ENCODE results near the gene IL1B.
"Not testable (repeated sequence)": the region's sequence is repeated elsewhere in the genome, so short reads cannot be mapped to it uniquely, and the experiment has no call there.

The IL1B gene

GRCh38 chr2:112864072-112864471 lies 27.5 kb upstream of the IL1B start:
- Histone ChIP-seq H3K27ac (ENCODE audit: low read depth, low read length) (no peak overlapping the region), H3K36me3 (ENCODE audit: low read length) (no peaks in the 10 kb centered on the region), H2AFZ (ENCODE audit: low read depth, low read length, severe bottlenecking) (no peak overlapping the region), H4K20me1 (ENCODE audit: low read depth, low read length) (no peaks in the 10 kb centered on the region), H3K9me2 (replicated peaks; ENCODE audit: insufficient read depth, low read length) (no peaks in the 10 kb centered on the region), H3K4me3 (ENCODE audit: insufficient read depth, low read length, poor library complexity, severe bottlenecking) (no peak overlapping the region), H3K9me3 (ENCODE audit: insufficient read depth, low read length) (peaks cover 20% of the 10 kb centered on the region; the same call in 1 of the 2 replicates), H3K4me2 (ENCODE audit: low read depth, low read length, poor library complexity, severe bottlenecking) (no peak overlapping the region), H3K9ac (ENCODE audit: low read length) (no peak overlapping the region), H3K27me3 (ENCODE audit: low read length) (no peaks in the 10 kb centered on the region), H3K79me2 (ENCODE audit: insufficient read depth, low read length) (no peaks in the 10 kb centered on the region), H3F3A (ENCODE audit: insufficient read depth) (no peaks in the 10 kb centered on the region)
- TF ChIP-seq, protein P1, sequence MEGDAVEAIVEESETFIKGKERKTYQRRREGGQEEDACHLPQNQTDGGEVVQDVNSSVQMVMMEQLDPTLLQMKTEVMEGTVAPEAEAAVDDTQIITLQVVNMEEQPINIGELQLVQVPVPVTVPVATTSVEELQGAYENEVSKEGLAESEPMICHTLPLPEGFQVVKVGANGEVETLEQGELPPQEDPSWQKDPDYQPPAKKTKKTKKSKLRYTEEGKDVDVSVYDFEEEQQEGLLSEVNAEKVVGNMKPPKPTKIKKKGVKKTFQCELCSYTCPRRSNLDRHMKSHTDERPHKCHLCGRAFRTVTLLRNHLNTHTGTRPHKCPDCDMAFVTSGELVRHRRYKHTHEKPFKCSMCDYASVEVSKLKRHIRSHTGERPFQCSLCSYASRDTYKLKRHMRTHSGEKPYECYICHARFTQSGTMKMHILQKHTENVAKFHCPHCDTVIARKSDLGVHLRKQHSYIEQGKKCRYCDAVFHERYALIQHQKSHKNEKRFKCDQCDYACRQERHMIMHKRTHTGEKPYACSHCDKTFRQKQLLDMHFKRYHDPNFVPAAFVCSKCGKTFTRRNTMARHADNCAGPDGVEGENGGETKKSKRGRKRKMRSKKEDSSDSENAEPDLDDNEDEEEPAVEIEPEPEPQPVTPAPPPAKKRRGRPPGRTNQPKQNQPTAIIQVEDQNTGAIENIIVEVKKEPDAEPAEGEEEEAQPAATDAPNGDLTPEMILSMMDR (IDR thresholded peaks at IDR 0.05; ENCODE audit: insufficient read depth, low read length, poor library complexity, severe bottlenecking), result no peak
- no peak for TF ChIP-seq EZH2phosphoT487 (conservative IDR thresholded peaks at IDR 0.05; ENCODE audit: low read length)

DNA sequence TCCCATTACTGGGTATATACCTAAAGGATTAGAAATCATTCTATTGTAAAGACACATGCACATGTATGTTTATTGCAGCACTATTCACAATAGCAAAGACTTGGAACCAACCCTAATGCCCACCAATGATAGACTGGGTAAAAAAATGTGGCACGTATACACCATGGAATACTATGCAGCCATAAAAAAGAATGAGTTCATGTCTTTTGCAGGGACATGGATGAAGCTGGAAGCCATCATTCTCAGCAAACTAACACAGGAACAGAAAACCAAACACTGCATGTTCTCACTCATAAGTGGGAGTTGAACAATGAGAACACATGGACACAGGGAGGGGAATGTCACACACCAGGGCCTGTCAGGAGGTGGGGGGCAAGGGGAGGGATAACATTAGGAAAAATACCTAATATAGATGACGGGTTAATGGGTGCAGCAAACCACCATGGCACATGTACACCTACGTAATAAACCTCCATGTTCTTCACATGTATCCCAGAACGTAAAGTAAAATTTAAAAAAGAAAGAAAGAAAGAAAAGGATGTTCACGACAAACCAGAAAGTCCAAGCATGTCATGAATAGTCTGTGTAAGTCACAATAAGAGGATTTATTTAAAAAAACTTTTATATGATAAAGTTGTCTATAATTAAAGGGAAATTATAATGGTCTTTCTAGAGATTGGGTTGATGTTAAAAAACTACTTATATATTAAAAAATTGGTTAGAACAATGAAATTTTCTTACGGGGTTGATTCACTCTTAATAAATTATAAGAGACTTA lies 23.0 kb upstream of the IL1B start:
- H3K4me3 ChIP-seq (ENCODE audit: insufficient read depth, low read length, poor library complexity, severe bottlenecking), result not testable (repeated sequence)

GRCh38 chr2:112850588-112850987 lies 14.0 kb upstream of the IL1B start:
- H3K9me3 ChIP-seq (ENCODE audit: insufficient read depth, low read length), result no peaks in the 10 kb centered on the region
- TF ChIP-seq EZH2phosphoT487 (conservative IDR thresholded peaks at IDR 0.05; ENCODE audit: low read length), result no peak
- TF ChIP-seq, protein P1 (IDR thresholded peaks at IDR 0.05; ENCODE audit: insufficient read depth, low read length, poor library complexity, severe bottlenecking), result no peak
- H3K27me3 ChIP-seq (ENCODE audit: low read length), result no peaks in the 10 kb centered on the region
- no peaks in the 10 kb centered on the region for H3K9me2 ChIP-seq (replicated peaks; ENCODE audit: insufficient read depth, low read length)
- H3F3A ChIP-seq (ENCODE audit: insufficient read depth), result no peaks in the 10 kb centered on the region
- no peak overlapping the region for H3K27ac ChIP-seq (ENCODE audit: low read depth, low read length)
- H3K79me2 ChIP-seq (ENCODE audit: insufficient read depth, low read length), result no peaks in the 10 kb centered on the region
- H2AFZ ChIP-seq (ENCODE audit: low read depth, low read length, severe bottlenecking), result no peak overlapping the region
- H3K4me3 ChIP-seq (ENCODE audit: insufficient read depth, low read length, poor library complexity, severe bottlenecking), result no peak overlapping the region
- no peak overlapping the region for H3K9ac ChIP-seq (ENCODE audit: low read length)
- H3K4me2 ChIP-seq (ENCODE audit: low read depth, low read length, poor library complexity, severe bottlenecking), result no peak overlapping the region
- no peaks in the 10 kb centered on the region for H4K20me1 ChIP-seq (ENCODE audit: low read depth, low read length)
- no peaks in the 10 kb centered on the region for H3K36me3 ChIP-seq (ENCODE audit: low read length)

More for the DNA sequence above, 23.0 kb upstream of the IL1B start:
- not testable (repeated sequence) for H4K20me1 ChIP-seq (ENCODE audit: low read depth, low read length); H2AFZ ChIP-seq (ENCODE audit: low read depth, low read length, severe bottlenecking); H3K27ac ChIP-seq (ENCODE audit: low read depth, low read length); H3K9me2 ChIP-seq (replicated peaks; ENCODE audit: insufficient read depth, low read length); H3K4me2 ChIP-seq (ENCODE audit: low read depth, low read length, poor library complexity, severe bottlenecking); H3K27me3 ChIP-seq (ENCODE audit: low read length); H3K36me3 ChIP-seq (ENCODE audit: low read length); H3F3A ChIP-seq (ENCODE audit: insufficient read depth); H3K9ac ChIP-seq (ENCODE audit: low read length); H3K79me2 ChIP-seq (ENCODE audit: insufficient read depth, low read length)
- peaks cover 20% of the 10 kb centered on the region; the same call in 1 of the 2 replicates for H3K9me3 ChIP-seq (ENCODE audit: insufficient read depth, low read length)

- Histone ChIP-seq H3K36me3 (ENCODE audit: low read length) (no peaks in the 10 kb centered on the region), H3K9me2 (replicated peaks; ENCODE audit: insufficient read depth, low read length) (no peaks in the 10 kb centered on the region), H3K9ac (ENCODE audit: low read length) (no peak overlapping the region), H3K27ac (ENCODE audit: low read depth, low read length) (no peak overlapping the region), H3K27me3 (ENCODE audit: low read length) (no peaks in the 10 kb centered on the region), H2AFZ (ENCODE audit: low read depth, low read length, severe bottlenecking) (no peak overlapping the region), H3K4me2 (ENCODE audit: low read depth, low read length, poor library complexity, severe bottlenecking) (no peak overlapping the region), H3K4me3 (ENCODE audit: insufficient read depth, low read length, poor library complexity, severe bottlenecking) (no peak overlapping the region), H4K20me1 (ENCODE audit: low read depth, low read length) (no peaks in the 10 kb centered on the region), H3K79me2 (ENCODE audit: insufficient read depth, low read length) (no peaks in the 10 kb centered on the region), H3F3A (ENCODE audit: insufficient read depth) (no peaks in the 10 kb centered on the region), H3K9me3 (ENCODE audit: insufficient read depth, low read length) (no peaks in the 10 kb centered on the region)
- TF ChIP-seq, protein P1 (IDR thresholded peaks at IDR 0.05; ENCODE audit: insufficient read depth, low read length, poor library complexity, severe bottlenecking), result no peak
- TF ChIP-seq EZH2phosphoT487 (conservative IDR thresholded peaks at IDR 0.05; ENCODE audit: low read length), result no peak
Measured at GRCh38 chr2:112849956-112850355, 13.4 kb upstream of the IL1B start.
